DOHH2 (cell line): ENCODE results near the gene TGM1.

Experiments used
- CTCF ChIP-seq: fragments of 200-600 bp; sonication (generic); IDR thresholded peaks from one replicate; pipeline ENCODE4 v1.5.1; 2014; ENCODE audit warnings: antibody characterized with exemption, mild to moderate bottlenecking, low read depth, low read length; ENCODE audit not compliant: poor library complexity, severe bottlenecking
- EZH2phosphoT487 ChIP-seq: fragments of 200-600 bp; sonication (generic); IDR thresholded peaks from 2 replicates; pipeline ENCODE4 v1.6.1; 2017; ENCODE audit warnings: borderline replicate concordance, mild to moderate bottlenecking, antibody characterized with exemption, low read length, moderate library complexity, mixed read lengths

DNA sequence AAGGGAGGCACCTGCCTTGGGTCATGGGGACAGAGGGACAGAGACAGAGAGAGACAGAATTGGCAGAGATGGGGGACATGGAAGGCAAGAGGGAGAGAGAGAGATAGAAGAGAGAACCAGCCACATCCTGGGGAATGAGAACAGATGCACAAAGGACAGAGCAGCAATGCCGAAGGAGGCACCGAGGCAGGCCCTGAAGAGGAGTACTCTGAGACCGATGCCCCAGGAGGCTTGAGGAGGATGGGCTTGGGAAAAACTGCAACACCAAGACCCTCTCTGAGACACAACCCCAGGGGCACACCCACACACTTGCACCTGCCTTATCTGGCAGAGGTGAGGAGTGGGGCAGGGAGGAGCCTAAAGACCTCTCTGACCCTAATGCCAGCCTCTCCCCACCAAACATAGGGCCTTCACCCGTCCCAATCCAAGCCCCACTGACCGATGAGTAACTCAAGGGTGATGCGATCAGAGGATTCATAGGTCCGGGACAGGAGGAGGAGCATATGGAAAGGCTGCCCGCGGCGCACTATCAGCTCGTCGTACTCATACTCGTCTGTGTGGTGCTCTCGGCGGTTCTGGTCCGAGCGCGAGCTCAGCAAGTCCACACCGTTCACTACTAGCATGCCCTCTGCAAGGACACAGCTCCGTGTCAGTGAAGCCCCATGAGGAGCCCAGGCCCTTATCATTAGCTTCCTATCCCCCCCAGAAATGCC, 1.6 kb downstream of the TGM1 start:
- TF ChIP-seq CTCF (no peak), EZH2phosphoT487 (no peak)
